B cell (primary cell): ENCODE measurements around the gene FOXI1. TPM values are rescaled to one million over a fixed set of nuclear protein-coding genes. Genes with fewer than 3 reads are reported as not detected.

Experiments
- ATAC-seq: fragments of 200-7000 bp; cut with Tn5 transposase; one replicate; pipeline ENCODE4 v1.10.0; 2021; ENCODE audit warnings: low read depth, mild to moderate bottlenecking, moderate number of reproducible peaks, moderate library complexity
- CTCF ChIA-PET: fragments of 350-600 bp; sonication (Branson Sonifier 250); formaldehyde crosslinking; loops from one replicate; lab custom pipeline; 2021; ENCODE audit warnings: antibody characterized with exemption, inconsistent platforms; lab: Charles Lee
- POLR2A ChIA-PET: fragments of 350-600 bp; sonication (Branson Sonifier 250); formaldehyde crosslinking; loops from one replicate; lab custom pipeline; 2021; ENCODE audit warnings: antibody characterized with exemption; lab: Charles Lee
- DNase-seq: peaks from one replicate; pipeline ENCODE4 v3.0.0; 2013
- H2AFZ ChIP-seq: 2 replicates; pipeline ENCODE4 v1.6.1; 2012; ENCODE audit warnings: mild to moderate bottlenecking, low read depth, low read length; ENCODE audit not compliant: insufficient read depth, poor library complexity, severe bottlenecking
- H3K27ac ChIP-seq, 2 donors: 1 replicate in 1 of 2; 2 replicates in 1 of 2; pipeline ENCODE4 v1.5.1; 2012 to 2013; ENCODE audit warnings: low read length in 2 of 2, mild to moderate bottlenecking in 2 of 2, moderate library complexity in 1 of 2
- H3K27me3 ChIP-seq, 4 experiments: fragments of 200-600 bp in 1 of 4; sonication (generic) in 1 of 4; replicated peaks in 1 of 4; 1 replicate in 2 of 4; 2 replicates in 2 of 4; pipeline versions ENCODE4 v1.6.1 to v1.7.0; 2013 to 2016; ENCODE audit warnings: low read length in 3 of 4, mild to moderate bottlenecking in 2 of 4, mixed read lengths in 1 of 4, moderate library complexity in 1 of 4; ENCODE audit not compliant: insufficient read depth in 4 of 4, control insufficient read depth in 3 of 4; ENCODE audit errors: control extremely low read depth in 1 of 4
- H3K36me3 ChIP-seq, 2 experiments: replicated peaks in 1 of 2; 1 replicate in 1 of 2; 2 replicates in 1 of 2; pipeline versions ENCODE4 v1.6.1 to v1.7.1; 2013; ENCODE audit warnings: low read length in 1 of 2; ENCODE audit not compliant: insufficient read depth in 2 of 2, control insufficient read depth in 1 of 2; ENCODE audit errors: control extremely low read depth in 1 of 2, extremely low read depth in 1 of 2
- H3K4me1 ChIP-seq, 2 donors: fragments of 200-600 bp in 1 of 2; sonication (generic) in 1 of 2; 1 replicate in 1 of 2; 2 replicates in 1 of 2; pipeline versions ENCODE4 v1.5.1 to v1.6.1; 2013 to 2017; ENCODE audit warnings: low read length in 2 of 2; ENCODE audit not compliant: control insufficient read depth in 2 of 2, insufficient read depth in 2 of 2
- H3K4me2 ChIP-seq: replicated peaks from 2 replicates; pipeline ENCODE3; 2012; ENCODE audit warnings: mild to moderate bottlenecking, low read depth, low read length; ENCODE audit not compliant: poor library complexity, severe bottlenecking
- H3K4me3 ChIP-seq, 5 experiments: fragments of 200-600 bp in 1 of 5; sonication (generic) in 1 of 5; 1 replicate in 3 of 5; 2 replicates in 2 of 5; pipeline versions ENCODE4 v1.5.1 to v1.7.0; 2011 to 2016; ENCODE audit warnings: low read length in 4 of 5, mild to moderate bottlenecking in 4 of 5, low read depth in 2 of 5, control low read depth in 1 of 5, moderate library complexity in 1 of 5; ENCODE audit not compliant: insufficient read depth in 1 of 5; ENCODE audit errors: control extremely low read depth in 1 of 5, extremely low read depth in 1 of 5
- H3K79me2 ChIP-seq: fragments of 200-600 bp; sonication (generic); one replicate; pipeline ENCODE4 v1.6.0; 2016; ENCODE audit warnings: low read length; ENCODE audit not compliant: control insufficient read depth, insufficient read depth
- H3K9ac ChIP-seq: fragments of 200-600 bp; sonication (generic); 2 replicates; pipeline ENCODE4 v1.6.1; 2017; ENCODE audit warnings: mild to moderate bottlenecking, low read length, moderate library complexity
- H3K9me3 ChIP-seq, 3 donors: one replicate each; pipeline versions ENCODE4 v1.6.1 to v1.7.1; 2013; ENCODE audit warnings: low read length in 2 of 3; ENCODE audit not compliant: control insufficient read depth in 2 of 3, insufficient read depth in 1 of 3; ENCODE audit errors: control extremely low read depth in 1 of 3
- H4K20me1 ChIP-seq: 2 replicates; pipeline ENCODE4 v1.6.0; 2012; ENCODE audit warnings: mild to moderate bottlenecking, low read length; ENCODE audit not compliant: insufficient read depth, control insufficient read depth, poor library complexity, severe bottlenecking
- H3K27ac Mint-ChIP-seq: one replicate; pipeline ENCODE4 v1.8.0; 2021; ENCODE audit warnings: mixed read lengths
- H3K27me3 Mint-ChIP-seq: one replicate; pipeline ENCODE4 v1.8.0; 2021; ENCODE audit warnings: mixed read lengths
- H3K4me1 Mint-ChIP-seq: one replicate; pipeline ENCODE4 v1.8.0; 2021; ENCODE audit warnings: mixed read lengths
- H3K4me3 Mint-ChIP-seq: one replicate; pipeline ENCODE4 v1.8.0; 2021; ENCODE audit warnings: mixed read lengths
- H3K9me3 Mint-ChIP-seq: one replicate; pipeline ENCODE4 v1.8.0; 2022; ENCODE audit warnings: mixed read lengths; ENCODE audit not compliant: insufficient read depth
- CTCF ChIP-seq: fragments of 200-600 bp; IDR thresholded peaks from one replicate; pipeline ENCODE4 v1.8.0; 2022; ENCODE audit warnings: antibody characterized with exemption, mild to moderate bottlenecking
- EZH2 ChIP-seq: IDR thresholded peaks from 2 replicates; pipeline ENCODE4 v1.6.1; 2012; ENCODE audit warnings: borderline replicate concordance, low read depth, mild to moderate bottlenecking, moderate library complexity, low read length; ENCODE audit not compliant: insufficient read depth, poor library complexity, severe bottlenecking
- WGBS: methylation state at CpG from one replicate; pipeline ENCODE4 v1.1.5; 2013; ENCODE audit warnings: missing lambda C conversion rate; ENCODE audit not compliant: insufficient coverage; 5-methylcytosine and 5-hydroxymethylcytosine counted together
- intact Hi-C: fragments of 100-400 bp; cut with micrococcal nuclease; formaldehyde crosslinking; loops from one replicate; pipeline ENCODE4 v1.10.0; 2022
- polyA plus RNA-seq: library from polyadenylated mRNA; depleted of rRNA; stranded (reverse); fragments of >200 nt; gene quantifications from 2 replicates; pipeline ENCODE4 v1.2.3, GENCODE V29; 2012
- total RNA-seq, 2 donors: library from RNA; stranded (reverse); fragments of 120-200 nt in 1 of 2; gene quantifications; 1 replicate in 1 of 2; 2 replicates in 1 of 2; pipeline versions ENCODE4 v1.2.3 to v1.2.4, GENCODE V29; 2013 to 2022

FOXI1 gene
- total and polyA plus RNA-seq, 2 donors (not counting 1 experiment from before 2014, with no cell fraction given) = not detected

GRCh38 chr5:170087168-170087817 lies 18.4 kb upstream of the FOXI1 start:
- CTCF ChIA-PET = no interaction called here
- ATAC-seq = no peak
- 100% methylated on average over 2 of the region's 3 CpGs for WGBS

More at GRCh38 chr5:170087168-170087817, 18.4 kb upstream of the FOXI1 start:
- Histone ChIP-seq H3K4me3 (no peak overlapping the region), H3K9ac (no peak overlapping the region), H3K27me3 (no peaks in the 10 kb centered on the region), H3K36me3 (peaks cover 8 to 33% of the 10 kb centered on the region in 2 experiments), H3K9me3 (no peaks in the 10 kb centered on the region), H4K20me1 (no peaks in the 10 kb centered on the region), H3K27ac (no peak overlapping the region), H3K4me1 (no peaks in the 10 kb centered on the region), H3K79me2 (no peaks in the 10 kb centered on the region), H3K4me2 (no peak overlapping the region), H2AFZ (no peak overlapping the region)
- no peak overlapping the region for H3K27ac Mint-ChIP-seq
- TF ChIP-seq CTCF = no peak
- no peak for TF ChIP-seq EZH2
- H3K4me3 Mint-ChIP-seq = no peak overlapping the region
- POLR2A ChIA-PET = no interaction called here
- intact Hi-C loops = no loop called here
- H3K9me3 Mint-ChIP-seq = no peaks in the 10 kb centered on the region
- no peaks in the 10 kb centered on the region for H3K27me3 Mint-ChIP-seq
- DNase-seq = no peak
- no peaks in the 10 kb centered on the region for H3K4me1 Mint-ChIP-seq
